SU-DHL-6 (cell line): ENCODE results near the gene MYO15B.

Experiments used
- H2AFZ ChIP-seq: fragments of 200-600 bp; sonication (generic); 2 replicates; pipeline ENCODE4 v1.6.1; 2014; ENCODE audit warnings: low read depth, mild to moderate bottlenecking, moderate library complexity, mixed read lengths, antibody characterized with exemption, low read length; ENCODE audit not compliant: severe bottlenecking
- H3F3A ChIP-seq: fragments of 200-600 bp; shearing (Covaris generic); 2 replicates; pipeline ENCODE4 v1.6.0; 2016; ENCODE audit warnings: antibody characterized with exemption, mild to moderate bottlenecking; ENCODE audit not compliant: insufficient read depth
- H3K27ac ChIP-seq: fragments of 200-600 bp; sonication (generic); 2 replicates; pipeline ENCODE4 v1.5.1; 2016; ENCODE audit warnings: low read depth, mild to moderate bottlenecking, low read length, moderate library complexity, mixed read lengths
- H3K27me3 ChIP-seq: fragments of 200-600 bp; sonication (generic), shearing (Covaris generic); 2 replicates; pipeline ENCODE4 v1.6.0; 2014; ENCODE audit warnings: mild to moderate bottlenecking, low read length
- H3K36me3 ChIP-seq: fragments of 200-600 bp; sonication (generic); 2 replicates; pipeline ENCODE4 v1.6.1; 2014; ENCODE audit warnings: mild to moderate bottlenecking, low read length, mixed read lengths
- H3K4me2 ChIP-seq: fragments of 300-600, 200-600 bp; shearing (Covaris generic), sonication (generic); 2 replicates; pipeline ENCODE4 v1.6.0; 2014; ENCODE audit warnings: low read length, low read depth, mild to moderate bottlenecking; ENCODE audit not compliant: poor library complexity, severe bottlenecking
- H3K4me3 ChIP-seq: fragments of 200-600 bp; sonication (generic); 2 replicates; pipeline ENCODE4 v1.5.1; 2014; ENCODE audit warnings: antibody characterized with exemption, low read length, mild to moderate bottlenecking, mixed read lengths; ENCODE audit not compliant: insufficient read depth, poor library complexity, severe bottlenecking
- H3K79me2 ChIP-seq: fragments of 200-600 bp; sonication (generic); 2 replicates; pipeline ENCODE4 v1.6.1; 2014; ENCODE audit warnings: mild to moderate bottlenecking, low read length, moderate library complexity; ENCODE audit not compliant: insufficient read depth
- H3K9ac ChIP-seq: fragments of 200-600 bp; sonication (generic); 2 replicates; pipeline ENCODE4 v1.7.0; 2014; ENCODE audit warnings: mild to moderate bottlenecking, low read length
- H3K9me2 ChIP-seq: fragments of 200-600 bp; sonication (generic); replicated peaks from 2 replicates; pipeline ENCODE4 v1.6.1; 2014; ENCODE audit warnings: low read length; ENCODE audit not compliant: insufficient read depth
- H3K9me3 ChIP-seq: fragments of 200-600 bp; sonication (generic); 2 replicates; pipeline ENCODE4 v1.6.1; 2014; ENCODE audit warnings: low read length, mixed read lengths; ENCODE audit not compliant: insufficient read depth
- H4K20me1 ChIP-seq: fragments of 200-600 bp; sonication (generic); 2 replicates; pipeline ENCODE4 v1.6.1; 2014; ENCODE audit warnings: low read depth, mild to moderate bottlenecking, antibody characterized with exemption, low read length, moderate library complexity, mixed read lengths
- CTCF ChIP-seq: fragments of 200-600 bp; sonication (generic); IDR thresholded peaks from one replicate; pipeline ENCODE4 v1.5.1; 2017; ENCODE audit warnings: antibody characterized with exemption, mild to moderate bottlenecking, low read length, moderate library complexity; ENCODE audit not compliant: insufficient read depth, poor library complexity, severe bottlenecking
- EZH2phosphoT487 ChIP-seq: fragments of 200-600 bp; sonication (generic), shearing (Covaris generic); conservative IDR thresholded peaks from 2 replicates; pipeline ENCODE4 v1.6.1; 2018; ENCODE audit warnings: mild to moderate bottlenecking, antibody characterized with exemption, low read length, moderate library complexity, mixed read lengths

The MYO15B gene

DNA sequence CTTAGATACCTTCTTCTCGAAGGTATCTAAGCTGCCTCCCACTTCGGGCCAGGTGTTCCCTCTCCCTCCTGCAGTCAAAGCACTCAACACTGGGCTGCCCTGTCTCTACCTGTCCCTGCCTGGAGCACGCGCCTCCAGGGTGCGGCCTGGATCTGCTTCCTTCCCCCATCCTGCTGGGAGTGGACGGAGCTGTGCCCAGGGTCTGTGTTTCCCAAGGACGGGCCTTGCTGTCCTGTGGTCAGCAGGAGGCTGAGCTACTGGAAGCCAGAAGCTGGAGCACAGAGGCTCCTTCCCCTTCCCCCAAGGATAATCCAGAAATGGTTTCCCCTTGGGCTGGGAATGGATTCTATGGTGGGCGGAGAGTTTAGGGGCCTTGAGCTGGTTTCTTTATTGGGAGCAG, 45.4 kb upstream of the MYO15B start:
- H2AFZ ChIP-seq: no peak overlapping the region

DNA sequence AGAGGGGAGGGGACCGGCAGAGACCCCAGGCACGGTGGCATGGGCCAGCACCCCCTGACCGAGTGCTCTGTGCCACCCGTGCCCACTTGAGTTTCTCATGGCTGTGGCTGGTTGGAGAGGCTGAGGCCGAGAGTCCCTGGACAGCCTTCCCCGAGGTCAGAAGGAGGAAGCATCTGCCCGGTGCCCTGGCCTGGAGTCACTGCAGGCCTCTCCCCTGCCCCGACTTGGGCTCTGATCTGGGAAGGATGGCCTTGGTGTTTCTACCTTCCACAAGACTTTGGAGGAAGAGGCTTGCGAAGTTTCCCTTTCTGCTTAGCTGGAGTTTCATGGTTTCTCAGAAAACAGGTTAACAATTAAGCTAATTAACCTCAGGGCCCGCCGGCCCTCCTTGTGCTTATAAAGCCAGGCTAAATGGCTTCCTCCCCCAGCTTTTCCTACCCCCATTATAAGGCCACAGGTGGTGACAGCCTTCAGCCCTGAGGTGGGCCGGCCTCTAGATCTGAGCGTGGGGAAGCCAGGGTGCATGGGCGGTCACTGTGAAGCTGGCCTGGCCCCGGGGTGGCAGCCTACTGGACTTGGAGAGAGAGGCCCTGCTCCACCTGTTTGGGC, 44.8 kb upstream of the MYO15B start:
- H2AFZ ChIP-seq: no peak overlapping the region
- no peak overlapping the region for H3K27ac ChIP-seq
- no peaks in the 10 kb centered on the region for H3F3A ChIP-seq
- H3K36me3 ChIP-seq: no peaks in the 10 kb centered on the region
- no peaks in the 10 kb centered on the region for H4K20me1 ChIP-seq
- H3K4me3 ChIP-seq: no peak overlapping the region
- no peak overlapping the region for H3K9ac ChIP-seq
- no peaks in the 10 kb centered on the region for H3K27me3 ChIP-seq
- no peak overlapping the region for H3K4me2 ChIP-seq
- TF ChIP-seq EZH2phosphoT487 (no peak), CTCF (no peak)
- no peaks in the 10 kb centered on the region for H3K79me2 ChIP-seq
- no peaks in the 10 kb centered on the region for H3K9me2 ChIP-seq
- H3K9me3 ChIP-seq: no peaks in the 10 kb centered on the region

More for the DNA sequence above, 45.4 kb upstream of the MYO15B start:
- Histone ChIP-seq H3K4me3 (no peak overlapping the region), H3K4me2 (no peak overlapping the region), H3F3A (no peaks in the 10 kb centered on the region), H3K27me3 (no peaks in the 10 kb centered on the region), H3K9me3 (no peaks in the 10 kb centered on the region), H3K9ac (no peak overlapping the region), H3K79me2 (no peaks in the 10 kb centered on the region), H3K27ac (no peak overlapping the region), H4K20me1 (no peaks in the 10 kb centered on the region), H3K36me3 (no peaks in the 10 kb centered on the region), H3K9me2 (no peaks in the 10 kb centered on the region)
- TF ChIP-seq CTCF (no peak), EZH2phosphoT487 (no peak)

DNA sequence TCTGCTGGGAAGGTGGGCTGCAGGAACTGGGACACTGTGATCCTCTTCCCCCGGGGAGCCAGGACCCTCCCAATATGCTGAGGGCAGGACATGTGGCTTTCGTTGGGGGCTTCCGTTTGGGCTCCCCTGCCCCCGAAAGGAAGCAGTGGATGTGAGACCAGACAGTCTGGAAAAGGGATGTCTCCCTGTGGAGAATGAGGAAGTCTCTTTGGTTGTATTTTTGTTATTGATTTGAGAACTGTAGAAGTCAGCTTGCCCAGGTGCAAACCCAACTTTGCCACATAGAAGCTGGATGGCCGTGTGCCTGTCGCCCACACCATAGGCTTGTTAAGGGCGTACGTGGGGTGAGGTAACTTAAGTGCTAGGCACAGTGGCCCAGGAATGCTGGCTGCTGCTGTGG, 43.4 kb upstream of the MYO15B start:
- no peak overlapping the region for H3K4me2 ChIP-seq
- no peak overlapping the region for H3K27ac ChIP-seq
- H3K9me2 ChIP-seq: no peaks in the 10 kb centered on the region
- no peaks in the 10 kb centered on the region for H3K36me3 ChIP-seq
- no peak overlapping the region for H3K4me3 ChIP-seq
- H3K9ac ChIP-seq: no peak overlapping the region
- H3K79me2 ChIP-seq: no peaks in the 10 kb centered on the region
- TF ChIP-seq CTCF (no peak), EZH2phosphoT487 (no peak)
- no peaks in the 10 kb centered on the region for H3F3A ChIP-seq
- H4K20me1 ChIP-seq: no peaks in the 10 kb centered on the region
- no peak overlapping the region for H2AFZ ChIP-seq
- no peaks in the 10 kb centered on the region for H3K9me3 ChIP-seq
- H3K27me3 ChIP-seq: no peaks in the 10 kb centered on the region
